Muscle layer of colon (tissue), 2 donors: ENCODE results near the gene LHX8.
"Not testable (repeated sequence)": the region's sequence is repeated elsewhere in the genome, so short reads cannot be mapped to it uniquely, and the experiment has no call there.

Source experiments
- H3K27ac ChIP-seq: one replicate; pipeline ENCODE4 v1.7.0; 2013; ENCODE audit warnings: low read depth, mild to moderate bottlenecking, low read length, moderate library complexity
- H3K27me3 ChIP-seq, 2 donors: one replicate each; pipeline ENCODE4 v1.7.0; 2013; ENCODE audit warnings: low read length in 2 of 2, mild to moderate bottlenecking in 2 of 2; ENCODE audit not compliant: insufficient read depth in 2 of 2, control insufficient read depth in 1 of 2
- H3K36me3 ChIP-seq: one replicate; pipeline ENCODE4 v1.7.0; 2013; ENCODE audit warnings: mild to moderate bottlenecking, low read length; ENCODE audit not compliant: insufficient read depth
- H3K4me1 ChIP-seq: one replicate; pipeline ENCODE4 v1.7.0; 2013; ENCODE audit warnings: mild to moderate bottlenecking, low read length; ENCODE audit not compliant: insufficient read depth
- H3K4me3 ChIP-seq, 2 donors: one replicate each; pipeline ENCODE4 v1.7.0; 2013; ENCODE audit warnings: low read length in 2 of 2, low read depth in 1 of 2, mild to moderate bottlenecking in 1 of 2, moderate library complexity in 1 of 2
- H3K9ac ChIP-seq: one replicate; pipeline ENCODE4 v1.7.0; 2013; ENCODE audit warnings: low read length
- H3K9me3 ChIP-seq: one replicate; pipeline ENCODE4 v1.7.0; 2013; ENCODE audit warnings: mild to moderate bottlenecking, low read length
- donor health status: abdominal sarcoma.
- donor health status: Adenocarcinoma of cecum.

The LHX8 gene

DNA sequence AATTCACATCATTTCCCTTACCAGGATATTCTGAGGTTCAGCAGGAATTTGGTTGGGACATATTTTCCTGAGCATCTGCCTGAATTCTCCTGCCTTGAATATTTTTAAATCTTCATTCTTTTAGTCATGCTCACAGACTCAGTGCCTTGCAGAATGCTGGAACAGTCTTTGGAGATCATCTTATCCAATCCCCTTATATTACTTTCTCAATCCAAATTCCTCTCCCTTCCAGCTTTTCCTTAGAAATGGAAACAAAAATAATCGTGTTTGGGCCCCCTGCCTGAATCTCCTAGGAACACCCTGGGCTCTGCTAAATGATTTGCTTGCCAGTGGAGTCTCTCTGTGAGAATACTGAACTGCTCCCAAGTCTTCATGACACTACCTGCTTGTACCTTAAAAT is 38.4 kb downstream of the LHX8 start:
- Histone ChIP-seq H3K9ac (no peak overlapping the region), H3K36me3 (no peaks in the 10 kb centered on the region), H3K9me3 (no peaks in the 10 kb centered on the region), H3K4me1 (no peaks in the 10 kb centered on the region), H3K27me3 (no peaks in the 10 kb centered on the region), H3K4me3 (no peak overlapping the region), H3K27ac (no peak overlapping the region)

DNA sequence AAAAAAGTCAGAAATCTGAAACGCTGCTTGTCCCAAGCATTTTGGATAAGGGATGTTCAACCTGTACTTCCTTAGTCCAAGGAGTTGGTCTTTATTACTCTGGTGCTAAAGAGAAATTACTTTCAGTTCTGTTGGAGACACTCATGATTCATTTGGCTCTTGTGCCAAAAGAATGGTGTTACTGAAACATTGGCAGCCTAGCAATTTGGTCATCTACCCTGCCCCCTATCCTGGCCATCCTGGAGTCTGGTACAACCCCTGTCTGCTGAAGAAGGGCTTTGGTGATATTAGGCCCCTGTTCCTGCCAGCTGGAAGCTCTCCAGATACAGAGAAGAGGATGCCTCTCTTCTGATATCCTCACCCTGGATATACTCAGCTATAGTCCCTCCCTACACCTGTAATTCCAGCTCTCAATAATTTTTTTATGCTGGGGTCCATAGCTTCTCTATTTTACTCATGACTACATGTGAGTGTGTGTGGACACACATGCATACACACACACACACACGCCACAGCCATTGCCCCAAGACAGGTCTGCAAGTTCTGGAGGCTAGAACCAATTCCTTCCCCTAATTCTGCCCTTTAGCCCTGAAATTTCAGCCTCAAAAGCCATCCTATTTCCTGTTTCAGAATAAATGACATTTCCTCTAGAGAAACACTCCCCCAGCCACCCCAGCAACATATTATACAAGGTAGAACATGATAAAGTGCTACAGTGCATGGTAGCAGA is 40.0 kb downstream of the LHX8 start:
- no peaks in the 10 kb centered on the region for H3K27me3 ChIP-seq
- no peaks in the 10 kb centered on the region for H3K36me3 ChIP-seq
- no peaks in the 10 kb centered on the region for H3K9me3 ChIP-seq
- no peak overlapping the region for H3K9ac ChIP-seq
- no peak overlapping the region for H3K27ac ChIP-seq
- no peaks in the 10 kb centered on the region for H3K4me1 ChIP-seq
- H3K4me3 ChIP-seq, result no peak overlapping the region

- H3K9me3 ChIP-seq, H3K27me3 ChIP-seq, H3K36me3 ChIP-seq, H3K4me1 ChIP-seq, H3K27ac ChIP-seq, H3K4me3 ChIP-seq, H3K9ac ChIP-seq: not testable (repeated sequence)
These were observed 47.2 kb downstream of the LHX8 start for GRCh38 chr1:75181214-75181955.

DNA sequence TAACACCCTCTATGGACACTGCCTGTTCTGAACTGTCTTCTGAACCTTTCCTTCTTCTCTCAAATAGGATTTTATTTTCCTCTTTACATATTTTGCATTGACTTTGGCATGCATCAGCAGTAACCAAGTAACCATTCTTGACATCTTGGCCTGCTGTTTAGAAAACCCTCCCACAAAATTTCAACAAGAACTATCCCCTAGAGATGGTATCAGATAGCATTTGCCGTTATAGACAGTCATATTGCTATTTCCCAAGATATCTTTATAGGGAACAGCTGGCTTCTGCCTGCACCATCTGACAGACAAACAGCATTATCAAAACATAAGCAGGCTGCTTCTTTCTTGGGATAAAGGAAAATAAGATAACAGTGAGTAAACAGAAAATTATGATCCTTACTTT is 54.7 kb downstream of the LHX8 start:
- H3K27ac ChIP-seq, result no peak overlapping the region
- no peaks in the 10 kb centered on the region for H3K9me3 ChIP-seq
- H3K36me3 ChIP-seq, result no peaks in the 10 kb centered on the region
- no peak overlapping the region for H3K4me3 ChIP-seq
- no peak overlapping the region for H3K9ac ChIP-seq
- H3K4me1 ChIP-seq, result no peaks in the 10 kb centered on the region
- H3K27me3 ChIP-seq, result no peaks in the 10 kb centered on the region

- Histone ChIP-seq H3K4me1 (no peaks in the 10 kb centered on the region), H3K27me3 (no peaks in the 10 kb centered on the region), H3K27ac (no peak overlapping the region), H3K36me3 (no peaks in the 10 kb centered on the region), H3K9me3 (no peaks in the 10 kb centered on the region), H3K4me3 (no peak overlapping the region), H3K9ac (no peak overlapping the region)
These were observed 64.0 kb downstream of the LHX8 start for GRCh38 chr1:75198163-75198562.

DNA sequence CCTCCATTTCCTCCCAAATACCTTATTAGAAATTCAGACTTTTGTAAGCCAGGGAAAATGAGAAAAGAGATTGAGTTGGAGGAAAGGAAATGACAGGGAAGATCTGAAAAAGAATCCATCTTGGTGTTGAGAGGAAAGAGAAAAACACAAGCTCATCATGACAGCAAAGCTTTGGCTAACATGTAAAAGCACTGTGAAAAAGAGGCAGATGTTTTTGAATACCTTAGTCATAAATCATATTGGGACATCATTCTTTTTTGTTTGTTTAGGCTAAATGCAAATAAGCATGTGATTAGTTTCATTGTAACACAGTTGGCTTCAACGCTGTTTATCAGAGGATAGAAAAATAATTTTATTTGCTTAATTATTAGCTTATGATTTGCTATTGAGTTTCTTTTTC is 64.6 kb downstream of the LHX8 start:
- no peak overlapping the region for H3K27ac ChIP-seq
- H3K9ac ChIP-seq, result no peak overlapping the region
- no peaks in the 10 kb centered on the region for H3K9me3 ChIP-seq

GRCh38 chr1:75202751-75203150 is 68.6 kb downstream of the LHX8 start:
- H3K36me3 ChIP-seq, result no peaks in the 10 kb centered on the region
- no peak overlapping the region for H3K4me3 ChIP-seq
- no peaks in the 10 kb centered on the region for H3K4me1 ChIP-seq
- H3K27me3 ChIP-seq, result no peaks in the 10 kb centered on the region
- no peak overlapping the region for H3K27ac ChIP-seq
- no peaks in the 10 kb centered on the region for H3K9me3 ChIP-seq
- H3K9ac ChIP-seq, result no peak overlapping the region

More for the DNA sequence above, 64.6 kb downstream of the LHX8 start:
- Histone ChIP-seq H3K36me3 (no peaks in the 10 kb centered on the region), H3K4me1 (no peaks in the 10 kb centered on the region), H3K27me3 (no peaks in the 10 kb centered on the region), H3K4me3 (no peak overlapping the region)

DNA sequence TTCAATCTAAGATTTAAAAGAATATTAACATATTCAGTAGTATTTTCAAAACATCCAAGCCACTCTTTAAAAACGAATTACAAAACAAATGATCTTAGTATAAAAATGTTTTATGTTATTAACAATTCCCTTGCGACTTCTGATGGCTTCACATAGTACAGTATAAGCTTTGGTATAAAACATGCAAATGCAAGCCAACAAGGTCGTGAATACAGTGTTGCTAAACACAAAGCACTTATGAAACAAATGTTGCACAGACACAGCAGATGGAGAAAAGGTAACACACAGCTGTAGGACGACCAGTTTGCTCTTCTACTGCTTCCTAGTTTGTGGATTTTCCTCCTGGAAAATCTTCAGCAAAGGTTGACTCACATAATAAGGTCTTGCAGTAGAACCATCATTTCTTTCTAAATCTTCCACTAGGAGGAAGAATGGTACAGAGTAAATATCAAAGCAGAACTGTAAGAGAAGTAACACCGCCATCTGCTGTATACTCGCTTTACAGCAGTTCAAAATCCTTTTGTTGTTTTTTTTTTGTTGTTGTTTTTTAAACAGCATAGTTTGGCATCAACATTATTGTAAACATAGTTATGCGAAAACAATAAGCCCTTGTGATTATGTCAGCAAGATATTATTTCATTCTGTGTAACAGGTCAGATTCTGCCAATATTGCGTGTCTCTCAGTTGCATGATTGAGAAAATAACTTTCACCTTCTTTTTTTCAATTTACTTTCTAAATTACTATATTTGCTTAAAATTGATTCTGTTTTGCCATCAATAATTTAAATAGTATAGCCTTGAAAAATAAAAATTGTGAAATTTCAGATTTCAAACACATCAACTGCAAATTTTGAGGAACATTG is 69.5 kb downstream of the LHX8 start:
- Histone ChIP-seq H3K9me3 (no peaks in the 10 kb centered on the region), H3K27ac (no peak overlapping the region), H3K27me3 (no peaks in the 10 kb centered on the region), H3K9ac (no peak overlapping the region), H3K4me1 (no peaks in the 10 kb centered on the region), H3K36me3 (no peaks in the 10 kb centered on the region), H3K4me3 (no peak overlapping the region)

DNA sequence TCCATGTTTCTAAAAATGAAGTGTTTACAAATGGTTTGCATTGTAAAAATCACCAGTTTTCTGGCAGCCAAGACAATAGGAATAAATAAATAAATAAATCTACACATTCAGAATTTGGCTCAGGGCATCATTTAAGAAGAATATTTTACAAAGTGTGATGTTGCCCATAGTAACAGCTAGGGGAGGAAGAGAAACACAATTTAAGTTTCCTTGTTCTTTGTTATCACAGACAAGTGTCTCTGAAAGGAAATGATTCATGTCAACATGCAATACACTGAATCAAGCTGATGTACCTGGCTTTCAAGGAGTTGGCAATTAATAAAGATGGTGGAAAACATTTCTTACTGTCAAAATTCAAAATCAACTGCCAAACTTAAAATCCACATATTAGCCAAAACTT is 74.7 kb downstream of the LHX8 start:
- H3K9me3 ChIP-seq, result no peaks in the 10 kb centered on the region
- no peaks in the 10 kb centered on the region for H3K4me1 ChIP-seq
- no peak overlapping the region for H3K27ac ChIP-seq
- H3K4me3 ChIP-seq, result no peak overlapping the region
- no peaks in the 10 kb centered on the region for H3K36me3 ChIP-seq
- H3K27me3 ChIP-seq, result no peaks in the 10 kb centered on the region
- H3K9ac ChIP-seq, result no peak overlapping the region
